HFF-Myc (cell line): ENCODE data around the gene PLXNB2.
A peak's percentile ranks its signal among the peaks of the same experiment; 100 is the strongest.
"Not testable (repeated sequence)": the region's sequence is repeated elsewhere in the genome, so short reads cannot be mapped to it uniquely, and the experiment has no call there.

Experiments
- DNase-seq: peaks from one replicate; pipeline ENCODE4 v3.0.0-alpha.2; 2011; ENCODE audit warnings: low read depth; ENCODE audit errors: extremely low read depth
- H3K4me3 ChIP-seq: replicated peaks from 2 replicates; pipeline ENCODE4 v1.5.1; 2011; ENCODE audit warnings: low read depth, mild to moderate bottlenecking, control low read depth, low read length
- CTCF ChIP-seq: IDR thresholded peaks from 2 replicates; pipeline ENCODE4 v1.5.1; 2012; ENCODE audit warnings: mild to moderate bottlenecking, low read depth, low read length, control low read depth; ENCODE audit errors: missing control alignments

Gene PLXNB2

GRCh38 chr22:50337262-50338041 is 30.0 kb upstream of the PLXNB2 start:
- no peak for TF ChIP-seq CTCF
- H3K4me3 ChIP-seq: no peak overlapping the region
- DNase-seq: no peak

- not testable (repeated sequence) for H3K4me3 ChIP-seq, DNase-seq
These were observed 27.0 kb upstream of the PLXNB2 start for GRCh38 chr22:50334433-50334832.

- H3K4me3 ChIP-seq: no peak overlapping the region
- no peak for TF ChIP-seq CTCF
- DNase-seq: no peak
These were observed 21.8 kb upstream of the PLXNB2 start for GRCh38 chr22:50329236-50329635.

GRCh38 chr22:50327711-50328019 is 20.2 kb upstream of the PLXNB2 start:
- DNase-seq: no peak
- no peak for TF ChIP-seq CTCF
- peak overlapping the region; percentile 61 for H3K4me3 ChIP-seq

- peak within 1 kb of the TSS; percentile 61 for H3K4me3 ChIP-seq
- peak; percentile 31 for TF ChIP-seq CTCF
- no peak for DNase-seq
These were observed 19.7 kb upstream of the PLXNB2 start, which contains the start of gene DENND6B for GRCh38 chr22:50326956-50327710. DENND6B (minus strand) TSS chr22:50327012; CDS start chr22:50326988, 24 bp downstream.

GRCh38 chr22:50326225-50326955 is 18.9 kb upstream of the PLXNB2 start:
- DNase-seq: no peak
- peak overlapping the region; percentile 61 for H3K4me3 ChIP-seq
- TF ChIP-seq CTCF: no peak
